HEK293 (cell line): Measurements from ENCODE around the gene THRAP3.

Experiments
- ATF2 ChIP-seq: fragments of 450-650 bp; formaldehyde crosslinking; IDR thresholded peaks from 2 replicates; pipeline ENCODE4 v1.5.1; 2016; ENCODE audit warnings: missing biosample characterization, missing genetic modification characterization, low read depth
- GLIS2 ChIP-seq: fragments of 450-650 bp; formaldehyde crosslinking; IDR thresholded peaks from 2 replicates; pipeline ENCODE4 v1.5.1; 2016; ENCODE audit warnings: missing biosample characterization, missing genetic modification characterization
- SALL2 ChIP-seq: fragments of 450-650 bp; formaldehyde crosslinking; IDR thresholded peaks from 2 replicates; pipeline ENCODE4 v1.5.0; 2017; ENCODE audit warnings: missing biosample characterization, mild to moderate bottlenecking, missing genetic modification characterization, borderline replicate concordance
- WT1 ChIP-seq: fragments of 450-650 bp; formaldehyde crosslinking; IDR thresholded peaks from 2 replicates; pipeline ENCODE4 v1.5.1; 2016; ENCODE audit warnings: missing biosample characterization, missing genetic modification characterization
- ZBTB7A ChIP-seq: fragments of 450-650 bp; formaldehyde crosslinking; IDR thresholded peaks from 2 replicates; pipeline ENCODE4 v1.5.1; 2016; ENCODE audit warnings: low read depth, missing biosample characterization, missing genetic modification characterization
- ZEB2 ChIP-seq: fragments of 450-650 bp; formaldehyde crosslinking; IDR thresholded peaks from 2 replicates; pipeline ENCODE4 v1.5.1; 2016; ENCODE audit warnings: missing biosample characterization, missing genetic modification characterization
- ZIC2 ChIP-seq: fragments of 450-650 bp; formaldehyde crosslinking; IDR thresholded peaks from 2 replicates; pipeline ENCODE4 v1.5.1; 2016; ENCODE audit warnings: missing biosample characterization, missing genetic modification characterization
- ZNF132 ChIP-seq: fragments of 450-650 bp; formaldehyde crosslinking; IDR thresholded peaks from 2 replicates; pipeline ENCODE4 v1.5.1; 2017; ENCODE audit warnings: missing biosample characterization, missing genetic modification characterization, borderline replicate concordance
- ZNF174 ChIP-seq: fragments of 450-650 bp; formaldehyde crosslinking; IDR thresholded peaks from 2 replicates; pipeline ENCODE4 v1.5.0; 2017; ENCODE audit warnings: missing biosample characterization, mild to moderate bottlenecking, missing genetic modification characterization
- ZNF184 ChIP-seq: fragments of 450-650 bp; IDR thresholded peaks from 2 replicates; pipeline ENCODE4 v1.5.1; 2018; ENCODE audit warnings: missing biosample characterization, mild to moderate bottlenecking, missing genetic modification characterization
- ZNF2 ChIP-seq: fragments of 450-650 bp; formaldehyde crosslinking; IDR thresholded peaks from 2 replicates; pipeline ENCODE4 v1.5.1; 2016; ENCODE audit warnings: missing biosample characterization, missing genetic modification characterization
- ZNF248 ChIP-seq: fragments of 450-650 bp; formaldehyde crosslinking; IDR thresholded peaks from 2 replicates; pipeline ENCODE4 v1.5.1; 2017; ENCODE audit warnings: missing biosample characterization, missing genetic modification characterization
- ZNF26 ChIP-seq: fragments of 450-650 bp; formaldehyde crosslinking; IDR thresholded peaks from 2 replicates; pipeline ENCODE4 v1.5.1; 2016; ENCODE audit warnings: missing biosample characterization, missing genetic modification characterization
- ZNF354C ChIP-seq: fragments of 450-650 bp; formaldehyde crosslinking; IDR thresholded peaks from 2 replicates; pipeline ENCODE4 v1.5.1; 2016; ENCODE audit warnings: missing biosample characterization, missing genetic modification characterization, low read depth, borderline replicate concordance
- ZNF362 ChIP-seq: fragments of 450-650 bp; formaldehyde crosslinking; IDR thresholded peaks from 2 replicates; pipeline ENCODE4 v1.5.1; 2016; ENCODE audit warnings: missing biosample characterization, missing genetic modification characterization
- ZNF416 ChIP-seq: fragments of 450-650 bp; formaldehyde crosslinking; IDR thresholded peaks from 2 replicates; pipeline ENCODE4 v1.5.1; 2016; ENCODE audit warnings: missing biosample characterization, missing genetic modification characterization
- ZNF423 ChIP-seq: fragments of 450-650 bp; formaldehyde crosslinking; IDR thresholded peaks from 2 replicates; pipeline ENCODE4 v1.5.1; 2016; ENCODE audit warnings: missing biosample characterization, missing genetic modification characterization
- ZNF571 ChIP-seq: fragments of 450-650 bp; formaldehyde crosslinking; IDR thresholded peaks from 2 replicates; pipeline ENCODE4 v1.5.0; 2017; ENCODE audit warnings: missing biosample characterization, missing genetic modification characterization
- ZNF768 ChIP-seq: fragments of 450-650 bp; formaldehyde crosslinking; IDR thresholded peaks from 2 replicates; pipeline ENCODE4 v1.5.1; 2018; ENCODE audit warnings: missing biosample characterization, mild to moderate bottlenecking, missing genetic modification characterization
- ZNF791 ChIP-seq: fragments of 450-650 bp; formaldehyde crosslinking; IDR thresholded peaks from 2 replicates; pipeline ENCODE4 v1.5.1; 2016; ENCODE audit warnings: missing biosample characterization, missing genetic modification characterization
- ZNF792 ChIP-seq: fragments of 450-650 bp; formaldehyde crosslinking; IDR thresholded peaks from 2 replicates; pipeline ENCODE4 v1.5.1; 2016; ENCODE audit warnings: missing biosample characterization, missing genetic modification characterization
- ZSCAN5A ChIP-seq: fragments of 450-650 bp; formaldehyde crosslinking; IDR thresholded peaks from 2 replicates; pipeline ENCODE4 v1.5.1; 2016; ENCODE audit warnings: missing biosample characterization, missing genetic modification characterization
- ZXDB ChIP-seq: fragments of 450-650 bp; formaldehyde crosslinking; IDR thresholded peaks from 2 replicates; pipeline ENCODE4 v1.5.1; 2016; ENCODE audit warnings: missing biosample characterization, missing genetic modification characterization
- TF ChIP-seq, protein P1 (sequence below): fragments of 450-650 bp; formaldehyde crosslinking; IDR thresholded peaks from 2 replicates; pipeline ENCODE4 v1.5.1; 2017; ENCODE audit warnings: missing biosample characterization, missing genetic modification characterization
- TF ChIP-seq, protein P2 (sequence below): fragments of 450-650 bp; formaldehyde crosslinking; IDR thresholded peaks from 2 replicates; pipeline ENCODE4 v1.5.1; 2016; ENCODE audit warnings: missing biosample characterization, missing genetic modification characterization
- TF ChIP-seq, protein P3 (sequence below): fragments of 450-650 bp; formaldehyde crosslinking; IDR thresholded peaks from 2 replicates; pipeline ENCODE4 v1.5.1; 2016; ENCODE audit warnings: missing biosample characterization, missing genetic modification characterization
- TF ChIP-seq, protein P4 (sequence below): fragments of 450-650 bp; formaldehyde crosslinking; IDR thresholded peaks from 2 replicates; pipeline ENCODE4 v1.5.1; 2016; ENCODE audit warnings: missing biosample characterization, missing genetic modification characterization, borderline replicate concordance

The THRAP3 gene

DNA sequence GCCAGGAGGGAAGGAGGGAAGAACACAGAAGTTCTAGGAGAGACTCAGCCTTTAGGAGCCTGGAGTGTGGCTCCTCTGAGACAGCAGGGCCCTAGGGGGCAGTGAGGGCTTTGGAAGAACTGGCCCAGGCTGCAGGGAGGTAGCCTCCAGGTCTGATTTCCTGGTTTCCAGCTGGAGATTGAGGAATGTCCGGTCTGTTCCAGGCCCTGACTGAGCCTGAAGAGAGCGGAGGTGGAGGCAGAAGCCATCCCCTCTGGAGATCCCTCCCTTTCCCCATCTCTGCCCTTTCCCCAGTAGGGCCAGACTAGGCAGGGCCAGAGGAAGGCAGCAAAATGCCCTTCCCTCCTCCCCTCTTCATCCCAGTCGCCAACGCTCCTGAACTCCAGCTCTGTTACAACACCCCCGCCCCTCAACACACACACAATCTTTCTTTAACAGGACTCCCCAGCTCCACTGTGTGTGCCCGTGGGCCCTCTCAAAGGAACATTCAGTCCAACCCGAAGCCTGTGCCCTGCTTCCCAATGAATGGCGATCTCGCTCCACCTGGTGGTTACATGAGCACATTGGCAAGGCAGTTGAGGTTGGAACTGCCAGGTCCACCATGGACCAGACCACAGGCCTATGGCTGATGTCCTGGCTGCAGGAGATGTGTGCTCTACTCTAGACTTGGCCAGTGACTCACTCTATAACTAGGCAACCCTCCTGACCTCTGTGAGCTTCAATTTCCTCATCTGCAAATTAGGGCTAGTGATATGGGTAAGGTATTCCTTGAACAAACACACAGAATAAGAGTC lies 36.2 kb upstream of the THRAP3 start (continued):
- TF ChIP-seq ZNF362 (tag by site-specific recombination), result no peak
- no peak for TF ChIP-seq ZNF132 (tag by site-specific recombination)
- TF ChIP-seq, protein P1, sequence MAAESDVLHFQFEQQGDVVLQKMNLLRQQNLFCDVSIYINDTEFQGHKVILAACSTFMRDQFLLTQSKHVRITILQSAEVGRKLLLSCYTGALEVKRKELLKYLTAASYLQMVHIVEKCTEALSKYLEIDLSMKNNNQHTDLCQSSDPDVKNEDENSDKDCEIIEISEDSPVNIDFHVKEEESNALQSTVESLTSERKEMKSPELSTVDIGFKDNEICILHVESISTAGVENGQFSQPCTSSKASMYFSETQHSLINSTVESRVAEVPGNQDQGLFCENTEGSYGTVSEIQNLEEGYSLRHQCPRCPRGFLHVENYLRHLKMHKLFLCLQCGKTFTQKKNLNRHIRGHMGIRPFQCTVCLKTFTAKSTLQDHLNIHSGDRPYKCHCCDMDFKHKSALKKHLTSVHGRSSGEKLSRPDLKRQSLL, result no peak
- 0 out of 2 replicates have a peak, but pooled peaks have one; percentile 19 for TF ChIP-seq ZXDB (tag by site-specific recombination)
- TF ChIP-seq ZNF174 (tag by site-specific recombination), result no peak
- no peak for TF ChIP-seq ZNF768 (tag by site-specific recombination)
- no peak for TF ChIP-seq ZNF571 (tag by site-specific recombination)
- no peak for TF ChIP-seq ZNF354C (tag by site-specific recombination)
- no peak for TF ChIP-seq ZNF248 (tag by site-specific recombination)
- TF ChIP-seq, protein P2, sequence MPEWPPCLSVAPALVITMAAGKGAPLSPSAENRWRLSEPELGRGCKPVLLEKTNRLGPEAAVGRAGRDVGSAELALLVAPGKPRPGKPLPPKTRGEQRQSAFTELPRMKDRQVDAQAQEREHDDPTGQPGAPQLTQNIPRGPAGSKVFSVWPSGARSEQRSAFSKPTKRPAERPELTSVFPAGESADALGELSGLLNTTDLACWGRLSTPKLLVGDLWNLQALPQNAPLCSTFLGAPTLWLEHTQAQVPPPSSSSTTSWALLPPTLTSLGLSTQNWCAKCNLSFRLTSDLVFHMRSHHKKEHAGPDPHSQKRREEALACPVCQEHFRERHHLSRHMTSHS (tag by site-specific recombination), result no peak
- no peak; the same call in 1 of the 2 replicates for TF ChIP-seq GLIS2 (tag by site-specific recombination)
- no peak for TF ChIP-seq ZNF26
- TF ChIP-seq, protein P3, sequence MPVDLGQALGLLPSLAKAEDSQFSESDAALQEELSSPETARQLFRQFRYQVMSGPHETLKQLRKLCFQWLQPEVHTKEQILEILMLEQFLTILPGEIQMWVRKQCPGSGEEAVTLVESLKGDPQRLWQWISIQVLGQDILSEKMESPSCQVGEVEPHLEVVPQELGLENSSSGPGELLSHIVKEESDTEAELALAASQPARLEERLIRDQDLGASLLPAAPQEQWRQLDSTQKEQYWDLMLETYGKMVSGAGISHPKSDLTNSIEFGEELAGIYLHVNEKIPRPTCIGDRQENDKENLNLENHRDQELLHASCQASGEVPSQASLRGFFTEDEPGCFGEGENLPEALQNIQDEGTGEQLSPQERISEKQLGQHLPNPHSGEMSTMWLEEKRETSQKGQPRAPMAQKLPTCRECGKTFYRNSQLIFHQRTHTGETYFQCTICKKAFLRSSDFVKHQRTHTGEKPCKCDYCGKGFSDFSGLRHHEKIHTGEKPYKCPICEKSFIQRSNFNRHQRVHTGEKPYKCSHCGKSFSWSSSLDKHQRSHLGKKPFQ (tag by site-specific recombination), result no peak
- TF ChIP-seq ZNF184 (tag by site-specific recombination), result no peak
- no peak for TF ChIP-seq ZNF791
- no peak for TF ChIP-seq ZNF416 (tag by site-specific recombination)
- TF ChIP-seq, protein P4, sequence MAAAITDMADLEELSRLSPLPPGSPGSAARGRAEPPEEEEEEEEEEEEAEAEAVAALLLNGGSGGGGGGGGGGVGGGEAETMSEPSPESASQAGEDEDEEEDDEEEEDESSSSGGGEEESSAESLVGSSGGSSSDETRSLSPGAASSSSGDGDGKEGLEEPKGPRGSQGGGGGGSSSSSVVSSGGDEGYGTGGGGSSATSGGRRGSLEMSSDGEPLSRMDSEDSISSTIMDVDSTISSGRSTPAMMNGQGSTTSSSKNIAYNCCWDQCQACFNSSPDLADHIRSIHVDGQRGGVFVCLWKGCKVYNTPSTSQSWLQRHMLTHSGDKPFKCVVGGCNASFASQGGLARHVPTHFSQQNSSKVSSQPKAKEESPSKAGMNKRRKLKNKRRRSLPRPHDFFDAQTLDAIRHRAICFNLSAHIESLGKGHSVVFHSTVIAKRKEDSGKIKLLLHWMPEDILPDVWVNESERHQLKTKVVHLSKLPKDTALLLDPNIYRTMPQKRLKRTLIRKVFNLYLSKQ (tag by site-specific recombination), result no peak
- TF ChIP-seq ZNF423, result no peak
- TF ChIP-seq ZBTB7A (tag by site-specific recombination), result no peak
- TF ChIP-seq ZNF2 (tag by site-specific recombination), result peak; percentile 85
- TF ChIP-seq ZSCAN5A, result no peak
- TF ChIP-seq ZNF792 (tag by site-specific recombination), result no peak
- TF ChIP-seq WT1 (tag by site-specific recombination), result no peak
- TF ChIP-seq SALL2 (tag by site-specific recombination), result no peak
- TF ChIP-seq ZEB2 (tag by site-specific recombination), result peak; percentile 25; the same call in 1 of the 2 replicates
- TF ChIP-seq ZIC2, result no peak
- no peak for TF ChIP-seq ATF2 (tag by site-specific recombination)
